ENCODE results near the gene STRADB. TPM values are rescaled to one million over a fixed set of nuclear protein-coding genes. Genes with fewer than 3 reads are reported as not detected.

STRADB gene
- polyA plus RNA-seq, 3 donors = 6.9 to 25.6 (median 22.0) TPM

- H3K9me3 Mint-ChIP-seq = peaks cover 0 to 2% (median 0%) of the 10 kb centered on the region in 7 donors
- Histone ChIP-seq H3K79me2 (ENCODE audit: insufficient read depth, low read length) (peaks cover 47% of the 10 kb centered on the region), H3K4me1 (ENCODE audit: control insufficient read depth in 1 of 2, insufficient read depth in 2 of 2, low read length in 2 of 2) (peaks cover 4 to 7% of the 10 kb centered on the region in 2 donors), H4K20me1 (ENCODE audit: insufficient read depth, low read length) (peaks cover 34% of the 10 kb centered on the region), H3K4me2 (replicated peaks; ENCODE audit: extremely low read depth, low read length, poor library complexity, severe bottlenecking) (no peak overlapping the region), H3K9me3 (replicated peaks in 1 of 2; ENCODE audit: control insufficient read depth in 1 of 2, insufficient read depth in 1 of 2, low read length in 2 of 2) (no peaks in the 10 kb centered on the region), H3K27me3 (ENCODE audit: control insufficient read depth in 2 of 2, insufficient read depth in 2 of 2, low read length in 2 of 2) (no peaks in the 10 kb centered on the region), H3K9ac (ENCODE audit: insufficient read depth, low read length, poor library complexity, severe bottlenecking) (no peak overlapping the region), H3K27ac (ENCODE audit: low read depth in 1 of 2, low read length in 2 of 2) (no peak overlapping the region), H3K36me3 (replicated peaks in 1 of 2; ENCODE audit: control insufficient read depth in 1 of 2, insufficient read depth in 2 of 2, low read length in 2 of 2) (no peaks in the 10 kb centered on the region), H2AFZ (ENCODE audit: insufficient read depth, low read depth, low read length, poor library complexity, severe bottlenecking) (no peak overlapping the region), H3K4me3 (replicated peaks in 1 of 3; ENCODE audit: low read depth in 2 of 3, low read length in 3 of 3) (no peak overlapping the region)
- H3K4me1 Mint-ChIP-seq = no peaks in the 10 kb centered on the region
- 40% methylated on average over 1 of the region's 1 CpG for WGBS (ENCODE audit: insufficient coverage)
- no peaks in the 10 kb centered on the region for H3K27me3 Mint-ChIP-seq (ENCODE audit: low read depth in 3 of 3)
- TF ChIP-seq CTCF (IDR thresholded peaks at IDR 0.05) = no peak
- H3K4me3 Mint-ChIP-seq = no peak overlapping the region
- intact Hi-C loops (cut with micrococcal nuclease) = loop anchor here in 1 of 2 donors (10.0 kb wide), 1 partner anchor 345 kb away; the partner anchor contains the start of gene ALS2
- no peak for DNase-seq
- peaks cover 0 to 6% of the 10 kb centered on the region in 2 donors for H3K36me3 Mint-ChIP-seq
- H3K27ac Mint-ChIP-seq = no peak overlapping the region
Observed at GRCh38 chr2:201440182-201440581, 11.4 kb upstream of the STRADB start.

- peaks cover 0 to 2% (median 0%) of the 10 kb centered on the region in 7 donors for H3K9me3 Mint-ChIP-seq
- H3K36me3 Mint-ChIP-seq = peaks cover 0 to 6% of the 10 kb centered on the region in 2 donors
- no peaks in the 10 kb centered on the region for H3K27me3 ChIP-seq (ENCODE audit: control insufficient read depth in 2 of 2, insufficient read depth in 2 of 2, low read length in 2 of 2)
- no peak for TF ChIP-seq CTCF (IDR thresholded peaks at IDR 0.05)
- H3K4me1 ChIP-seq (ENCODE audit: control insufficient read depth in 1 of 2, insufficient read depth in 2 of 2, low read length in 2 of 2) = peaks cover 4 to 9% of the 10 kb centered on the region in 2 donors
- no peaks in the 10 kb centered on the region for H3K36me3 ChIP-seq (replicated peaks in 1 of 2; ENCODE audit: control insufficient read depth in 1 of 2, insufficient read depth in 2 of 2, low read length in 2 of 2)
- no peak overlapping the region for H3K4me2 ChIP-seq (replicated peaks; ENCODE audit: extremely low read depth, low read length, poor library complexity, severe bottlenecking)
- H3K9me3 ChIP-seq (replicated peaks in 1 of 2; ENCODE audit: control insufficient read depth in 1 of 2, insufficient read depth in 1 of 2, low read length in 2 of 2) = no peaks in the 10 kb centered on the region
- H3K27ac Mint-ChIP-seq = peak overlapping the region in 1 of 7 donors; percentile 46
- no peak overlapping the region for H2AFZ ChIP-seq (ENCODE audit: insufficient read depth, low read depth, low read length, poor library complexity, severe bottlenecking)
- intact Hi-C loops (cut with micrococcal nuclease) = loop anchor here in 1 of 2 donors (10.0 kb wide), 1 partner anchor 343 kb away; the partner anchor contains the start of gene ALS2
- WGBS (ENCODE audit: insufficient coverage) = 100% methylated on average over 1 of the region's 7 CpGs
- H3K79me2 ChIP-seq (ENCODE audit: insufficient read depth, low read length) = peaks cover 52% of the 10 kb centered on the region
- H3K4me1 Mint-ChIP-seq = peaks cover 5% of the 10 kb centered on the region
- no peak overlapping the region for H3K4me3 Mint-ChIP-seq
- no peak overlapping the region for H3K9ac ChIP-seq (ENCODE audit: insufficient read depth, low read length, poor library complexity, severe bottlenecking)
- no peak overlapping the region for H3K4me3 ChIP-seq (replicated peaks in 1 of 3; ENCODE audit: low read depth in 2 of 3, low read length in 3 of 3)
- H4K20me1 ChIP-seq (ENCODE audit: insufficient read depth, low read length) = peaks cover 35% of the 10 kb centered on the region
- no peak for DNase-seq
- H3K27ac ChIP-seq (ENCODE audit: low read depth in 1 of 2, low read length in 2 of 2) = no peak overlapping the region
- H3K27me3 Mint-ChIP-seq (ENCODE audit: low read depth in 3 of 3) = no peaks in the 10 kb centered on the region
Observed at GRCh38 chr2:201441409-201441808, 10.1 kb upstream of the STRADB start.

All from CD14-positive monocyte (primary cell).